ENCODE measurements around the gene CENPV. TPM values are rescaled to one million over a fixed set of nuclear protein-coding genes. Genes with fewer than 3 reads are reported as not detected.
A peak's percentile ranks its signal among the peaks of the same experiment; 100 is the strongest.

The CENPV gene
- total RNA-seq, 4 donors from 2014 or later: 35.5 to 74.4 (median 53.5) TPM

- Histone ChIP-seq H3K36me3 (no peaks in the 10 kb centered on the region), H3K4me1 (peaks cover 0 to 4% of the 10 kb centered on the region in 2 donors), H3K4me3 (no peak overlapping the region), H3K27me3 (no peaks in the 10 kb centered on the region), H3K9me3 (no peaks in the 10 kb centered on the region), H3K27ac (peak overlapping the region; percentile 53 to 55)
- intact Hi-C loops (cut with DNase I; ENCODE audit: low total_unique reads): no loop called here
- TF ChIP-seq CTCF (IDR thresholded peaks at IDR 0.05) (no peak), POLR2A (IDR thresholded peaks at IDR 0.05) (no peak)
- no peak for DNase-seq
Observed at GRCh38 chr17:16364625-16365024, 11.4 kb upstream of the CENPV start.

GRCh38 chr17:16363749-16364536 lies 10.7 kb upstream of the CENPV start:
- Histone ChIP-seq H3K9me3 (no peaks in the 10 kb centered on the region), H3K4me3 (no peak overlapping the region), H3K27me3 (no peaks in the 10 kb centered on the region), H3K36me3 (no peaks in the 10 kb centered on the region), H3K27ac (peak overlapping the region; percentile 53 to 55), H3K4me1 (peaks cover 0 to 4% of the 10 kb centered on the region in 2 donors)
- intact Hi-C loops (cut with DNase I; ENCODE audit: low total_unique reads): no loop called here
- TF ChIP-seq POLR2A (IDR thresholded peaks at IDR 0.05) (no peak), CTCF (IDR thresholded peaks at IDR 0.05) (peak; percentile 71 to 89 (median 79))
- peak; percentile 71 to 79 for DNase-seq

- Histone ChIP-seq H3K9me3 (no peaks in the 10 kb centered on the region), H3K4me1 (peaks cover 0 to 4% of the 10 kb centered on the region in 2 donors), H3K36me3 (no peaks in the 10 kb centered on the region), H3K27me3 (no peaks in the 10 kb centered on the region), H3K4me3 (no peak overlapping the region), H3K27ac (no peak overlapping the region)
- TF ChIP-seq POLR2A (IDR thresholded peaks at IDR 0.05) (no peak), CTCF (IDR thresholded peaks at IDR 0.05) (no peak)
- no peak for DNase-seq
- intact Hi-C loops (cut with DNase I; ENCODE audit: low total_unique reads): no loop called here
Observed at GRCh38 chr17:16361874-16362273, 8.6 kb upstream of the CENPV start.

GRCh38 chr17:16358394-16358793 lies 5.1 kb upstream of the CENPV start:
- TF ChIP-seq CTCF (IDR thresholded peaks at IDR 0.05): no peak
- TF ChIP-seq POLR2A (IDR thresholded peaks at IDR 0.05): no peak
- Histone ChIP-seq H3K4me1 (no peaks in the 10 kb centered on the region), H3K36me3 (no peaks in the 10 kb centered on the region), H3K27me3 (no peaks in the 10 kb centered on the region), H3K4me3 (no peak overlapping the region), H3K9me3 (no peaks in the 10 kb centered on the region), H3K27ac (no peak overlapping the region)
- DNase-seq: no peak
- intact Hi-C loops (cut with DNase I; ENCODE audit: low total_unique reads): no loop called here

- intact Hi-C loops (cut with DNase I; ENCODE audit: low total_unique reads): no loop called here
Observed at GRCh38 chr17:16354585-16354984, 1.3 kb upstream of the CENPV start.

More at GRCh38 chr17:16354585-16354984, 1.3 kb upstream of the CENPV start:
- no peak for TF ChIP-seq POLR2A (IDR thresholded peaks at IDR 0.05)
- TF ChIP-seq CTCF (IDR thresholded peaks at IDR 0.05): no peak
- no peaks in the 10 kb centered on the region for H3K4me1 ChIP-seq
- no peak overlapping the region for H3K4me3 ChIP-seq
- H3K27me3 ChIP-seq: no peaks in the 10 kb centered on the region
- no peak for DNase-seq
- no peak overlapping the region for H3K27ac ChIP-seq
- H3K36me3 ChIP-seq: no peaks in the 10 kb centered on the region
- H3K9me3 ChIP-seq: no peaks in the 10 kb centered on the region

Data from uterus (tissue), 4 donors.